COLO668 (cell line): ENCODE results near the gene SCUBE1.

Experiments used
- DNase-seq: peaks from one replicate; lab custom pipeline; 2025; ENCODE audit not compliant: unreplicated experiment; lab: John Stamatoyannopoulos, UW

Gene SCUBE1

DNA sequence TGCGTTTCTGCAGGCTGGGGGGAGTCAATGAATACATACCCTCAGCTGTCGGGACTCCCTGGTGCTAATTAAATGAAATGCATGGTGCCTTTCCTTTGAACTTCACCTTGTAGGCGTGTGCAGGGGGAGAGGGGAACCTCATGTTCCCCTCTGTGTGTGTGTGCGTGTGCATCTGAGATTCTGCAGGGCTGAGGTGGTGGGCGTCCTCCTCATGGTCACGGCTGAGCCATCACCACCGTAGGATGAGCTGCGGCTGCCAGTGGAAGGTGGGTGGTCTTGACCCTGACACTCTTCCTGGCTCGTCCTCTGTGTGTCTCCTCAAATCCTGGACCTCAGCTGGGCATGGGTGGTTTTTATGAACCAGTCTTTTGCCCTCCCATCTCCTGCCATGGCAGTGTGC, 103.2 kb downstream of the SCUBE1 start:
- DNase-seq, result no peak

DNA sequence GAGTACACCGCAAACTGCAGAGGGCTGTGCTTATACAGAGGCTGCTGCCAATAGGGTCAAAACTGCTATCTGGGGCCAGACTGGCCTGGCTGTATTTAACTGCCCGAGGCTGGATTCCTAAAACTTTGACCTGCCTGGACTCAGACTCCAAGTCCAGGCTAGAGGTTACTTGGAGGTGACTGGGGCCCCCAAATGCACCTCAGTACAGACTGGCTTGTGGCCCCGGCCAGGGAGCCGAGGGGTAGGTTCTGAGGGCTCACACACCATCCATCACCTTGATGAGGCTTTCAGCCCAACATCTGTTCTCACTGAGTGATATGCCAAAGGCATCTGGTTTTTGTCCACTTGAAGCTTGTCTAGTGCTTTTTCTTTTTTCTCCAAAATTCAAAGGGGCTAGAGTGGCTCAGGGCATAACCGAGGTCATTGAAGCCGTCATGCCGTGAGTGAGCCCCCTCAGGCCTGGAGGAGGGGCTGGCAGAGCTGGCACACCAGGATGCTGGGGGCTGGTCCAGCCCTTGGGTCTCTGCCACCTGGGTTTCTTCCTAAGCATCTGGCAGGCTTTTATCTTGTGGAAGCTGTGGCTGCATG, 103.9 kb downstream of the SCUBE1 start:
- no peak for DNase-seq

DNA sequence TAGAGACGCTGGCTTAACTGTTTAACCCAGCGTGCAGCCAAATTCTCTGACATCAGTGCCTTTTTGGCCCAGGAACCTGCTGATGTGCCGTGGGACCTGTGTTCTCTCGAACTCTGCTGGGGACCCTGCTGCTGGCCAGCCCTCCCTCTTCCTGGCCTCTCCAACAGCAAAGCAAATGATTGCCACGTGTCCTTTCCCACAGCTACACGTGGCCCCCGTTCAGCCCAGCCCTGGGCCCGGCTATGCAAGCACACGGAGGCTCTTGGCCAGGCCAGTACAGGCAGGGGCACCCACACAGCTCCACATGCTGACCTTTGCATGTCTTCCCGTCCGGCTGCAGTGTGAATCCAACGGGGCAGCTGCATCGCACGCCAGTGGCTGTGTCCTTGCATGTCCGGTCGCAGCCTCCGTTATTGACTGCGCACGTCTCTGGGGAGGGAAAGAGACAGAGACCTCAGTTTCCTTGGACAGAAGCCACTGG, 104.6 kb downstream of the SCUBE1 start:
- DNase-seq, result no peak

DNA sequence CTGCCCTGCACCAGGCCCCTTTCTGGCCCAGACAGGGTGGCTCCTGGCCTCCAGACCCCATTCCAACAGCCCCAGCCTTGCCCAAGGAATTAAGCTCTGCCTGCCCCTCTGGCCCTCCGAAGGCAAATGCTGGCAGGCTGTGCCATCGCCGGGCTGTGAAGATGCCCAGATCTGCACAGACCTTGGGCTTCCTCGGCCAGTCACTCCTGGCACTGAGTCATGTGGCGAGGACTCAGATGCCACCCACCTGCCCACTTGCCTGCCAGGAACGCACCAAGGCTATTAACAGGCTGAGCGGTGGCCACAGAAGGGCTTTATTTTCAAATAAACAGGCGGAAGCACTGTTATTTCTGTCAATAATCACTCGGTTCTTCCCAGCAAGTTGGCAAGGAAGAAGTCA, 105.9 kb downstream of the SCUBE1 start:
- DNase-seq, result no peak

DNA sequence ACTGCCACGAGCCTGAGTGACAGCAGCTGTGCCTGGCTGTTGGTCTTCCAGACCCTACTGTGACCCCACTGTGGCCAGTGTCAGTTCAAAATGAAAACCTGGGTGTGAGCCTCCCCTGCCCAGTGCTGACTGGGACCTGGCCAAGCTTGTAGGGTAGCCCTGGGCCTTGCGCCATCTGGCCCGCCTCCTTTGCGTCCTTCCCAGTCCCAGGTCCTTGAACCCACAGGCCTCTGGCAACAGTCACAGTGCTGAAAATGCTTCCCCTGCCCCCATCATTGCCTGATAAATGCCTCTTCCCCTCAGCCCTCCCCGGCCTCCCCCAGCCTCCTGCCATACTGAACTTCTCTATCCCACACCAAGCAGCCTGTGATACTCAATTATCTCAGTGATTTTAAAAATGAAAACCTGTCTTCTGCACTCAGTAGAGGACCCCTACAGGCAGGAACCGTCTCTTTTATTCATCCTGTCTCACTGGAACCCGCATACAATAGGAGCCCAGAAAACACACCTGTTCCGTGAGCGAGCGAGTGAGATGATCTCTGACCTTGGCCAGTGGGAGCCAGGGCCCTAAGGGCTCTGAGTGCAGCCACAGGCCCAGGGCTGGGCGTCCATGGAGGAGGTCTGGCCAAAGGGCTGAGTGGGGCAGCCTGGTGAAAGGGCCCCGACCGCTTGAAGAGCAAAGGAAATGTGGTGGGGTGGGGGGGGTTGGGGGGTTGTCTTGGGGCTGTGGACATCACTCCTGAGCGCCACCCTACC, 106.6 kb downstream of the SCUBE1 start:
- no peak for DNase-seq

DNA sequence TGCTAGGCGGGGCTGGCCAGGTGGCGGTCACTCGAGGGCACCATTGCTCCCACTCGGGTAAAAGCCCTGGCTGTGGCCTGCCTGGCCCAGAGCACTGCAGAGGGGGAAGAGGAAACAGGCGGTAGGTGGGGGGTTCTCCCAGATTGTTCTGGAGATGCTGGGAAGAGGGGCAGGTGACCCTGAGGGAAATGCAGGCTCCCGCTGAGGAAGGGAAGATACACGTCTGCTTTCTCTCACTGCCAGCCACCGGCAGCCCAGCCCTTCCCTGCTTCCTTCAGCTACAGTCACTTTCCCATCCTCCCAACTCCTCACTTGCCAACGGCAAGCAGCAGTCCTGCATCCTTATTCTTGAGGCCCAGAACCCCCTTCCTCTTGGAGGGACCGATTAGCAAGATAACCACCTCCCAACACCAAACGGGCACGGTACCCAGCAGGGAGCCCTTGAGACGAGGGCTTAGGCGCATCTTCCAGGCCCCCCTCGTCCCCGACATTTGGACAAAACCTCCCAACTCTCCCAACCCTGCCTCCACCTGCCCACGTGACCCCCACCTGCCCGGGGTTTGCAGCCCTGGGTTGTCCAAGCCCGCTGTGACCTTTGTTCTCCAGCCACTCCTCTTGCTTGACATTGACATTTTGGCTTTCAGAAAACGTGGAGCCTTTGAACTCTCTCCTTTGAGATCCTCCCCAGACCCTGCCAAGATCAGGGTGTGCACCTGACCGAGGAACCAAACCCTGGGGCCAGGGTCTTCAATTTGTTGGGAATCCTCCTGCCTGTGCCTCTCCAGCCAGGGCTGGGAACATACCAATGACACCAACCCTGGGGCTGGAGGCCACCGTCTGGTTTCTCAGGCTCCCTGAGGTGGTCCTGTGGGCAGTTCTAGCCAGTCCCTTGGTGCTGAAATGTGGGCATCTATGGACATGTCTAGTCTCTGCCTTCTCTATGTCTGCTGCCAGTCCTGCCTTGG, 107.4 kb downstream of the SCUBE1 start:
- no peak for DNase-seq

DNA sequence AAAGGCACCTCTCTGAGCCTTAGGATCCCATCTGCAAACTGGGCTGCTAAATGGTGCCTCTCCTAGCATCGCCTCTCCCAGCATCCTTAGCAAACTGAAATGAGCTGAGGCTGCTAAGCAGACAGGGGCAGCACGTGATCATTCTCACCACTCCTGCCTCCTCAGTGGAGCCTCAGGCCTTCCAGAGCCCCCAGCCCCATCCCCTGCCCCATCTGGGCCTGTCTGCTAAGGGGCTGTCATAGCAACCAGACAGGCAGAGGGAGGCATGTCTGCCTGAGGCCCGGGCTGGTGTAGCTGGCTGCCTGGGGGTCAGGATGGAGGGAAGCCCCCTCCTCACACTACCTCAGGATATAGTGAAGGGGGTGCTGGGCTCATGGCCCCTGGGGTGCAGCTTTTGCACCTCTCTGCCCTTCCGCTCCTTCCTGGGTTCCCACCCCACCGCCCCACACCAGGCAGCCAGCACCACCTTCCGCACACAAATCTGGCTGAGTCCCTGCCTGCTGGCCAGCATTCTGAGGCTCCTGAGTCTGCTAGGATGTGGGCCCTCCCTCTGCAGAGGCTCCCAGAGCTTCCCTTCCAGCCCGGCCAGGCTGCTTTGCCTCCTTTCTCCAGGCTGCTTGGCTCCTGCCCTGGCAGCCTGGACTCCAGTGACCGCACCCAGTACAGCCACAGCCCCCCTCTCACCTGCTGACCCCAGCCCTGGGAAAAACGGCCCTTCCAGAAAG, 108.7 kb downstream of the SCUBE1 start:
- no peak for DNase-seq

DNA sequence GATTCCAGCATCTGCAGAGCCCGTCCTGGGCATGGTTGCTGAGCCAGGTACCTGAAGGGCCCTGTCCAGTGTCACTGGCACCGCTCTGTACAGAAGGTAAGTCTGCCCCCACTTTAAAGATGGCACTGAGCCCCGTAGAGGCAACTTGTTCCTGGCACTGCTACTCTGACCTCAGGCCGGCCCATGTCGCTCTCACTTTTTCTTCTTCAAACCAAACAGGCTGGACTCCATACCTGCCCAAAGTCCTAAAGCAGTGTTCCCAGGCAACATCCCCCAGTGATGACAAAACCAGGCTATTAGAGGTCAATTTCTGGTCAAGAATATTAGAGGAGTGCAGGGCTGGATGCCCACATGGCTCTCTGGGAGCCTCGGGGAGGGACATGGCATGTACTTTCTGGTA, 109.6 kb downstream of the SCUBE1 start:
- no peak for DNase-seq

DNA sequence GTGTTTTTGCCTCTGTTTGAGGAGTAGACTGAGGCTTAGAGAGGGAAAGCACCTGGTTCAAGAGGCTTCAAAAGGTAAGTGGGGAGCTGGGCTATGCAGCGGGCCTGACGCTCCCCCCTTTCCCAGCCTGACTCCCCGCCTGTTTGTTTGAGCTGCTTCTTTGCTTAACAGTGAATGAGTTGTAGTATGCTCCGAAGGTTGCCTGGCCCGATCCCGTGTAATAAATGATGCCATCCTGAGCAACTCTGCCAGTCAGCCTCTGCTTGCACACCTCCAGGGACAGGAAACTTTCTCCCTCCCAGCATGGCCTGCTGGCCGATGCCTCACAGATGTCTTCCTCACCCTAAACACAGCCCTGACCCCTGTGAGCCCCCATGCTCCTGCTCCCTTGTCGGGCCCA, 110.7 kb downstream of the SCUBE1 start:
- DNase-seq, result no peak

DNA sequence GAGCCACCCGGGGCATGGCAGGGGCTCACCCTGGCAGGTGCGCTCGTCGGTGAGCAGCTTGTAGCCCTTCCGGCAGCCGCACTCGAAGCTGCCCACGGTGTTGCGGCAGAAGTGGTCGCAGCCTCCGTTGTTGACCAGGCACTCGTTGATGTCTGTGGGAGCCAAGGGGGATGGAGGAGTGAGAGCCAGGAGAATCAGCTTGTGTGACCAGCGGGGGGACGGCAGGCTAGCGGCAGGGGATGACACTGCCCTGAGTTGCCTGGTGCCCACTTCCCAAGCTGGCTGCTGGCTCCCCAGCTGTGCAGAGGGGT, 111.5 kb downstream of the SCUBE1 start:
- no peak for DNase-seq

DNA sequence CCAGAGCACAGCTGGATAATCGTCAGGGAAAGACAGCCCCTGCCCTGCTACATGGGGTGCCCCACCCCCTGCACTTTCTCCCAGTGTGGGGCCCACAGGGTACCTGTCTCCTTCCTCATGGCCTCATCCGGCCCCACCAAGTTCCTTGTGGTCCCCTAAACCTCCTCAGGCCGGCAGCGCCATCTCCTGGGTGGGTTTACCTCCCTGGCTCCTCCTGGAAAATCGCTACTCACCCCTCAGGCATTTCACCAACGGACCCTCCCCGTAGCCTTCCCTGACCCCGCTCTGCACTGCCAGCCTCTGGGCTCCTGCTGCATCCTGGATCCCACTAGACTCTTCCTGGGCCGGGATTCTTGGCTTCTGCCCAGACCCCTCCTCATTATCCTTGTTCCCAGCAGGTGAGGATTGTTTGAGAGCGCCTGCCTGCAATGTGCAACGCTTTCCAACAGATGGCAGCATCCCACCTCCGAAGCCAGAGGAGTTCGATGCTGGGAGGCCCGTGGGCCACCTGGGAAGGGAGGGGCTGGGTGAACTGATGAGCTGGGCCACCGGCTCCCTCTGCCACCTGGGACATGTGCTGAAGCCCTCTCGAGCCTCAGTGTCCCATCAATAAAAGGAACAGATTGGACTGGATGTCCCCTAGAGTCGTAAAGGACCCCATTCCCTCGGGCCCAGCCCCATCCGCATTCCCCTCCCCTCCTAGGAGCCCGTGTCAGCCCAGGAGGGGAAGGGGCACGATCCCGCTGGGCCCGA, 112.0 kb downstream of the SCUBE1 start:
- peak; percentile 77 for DNase-seq

DNA sequence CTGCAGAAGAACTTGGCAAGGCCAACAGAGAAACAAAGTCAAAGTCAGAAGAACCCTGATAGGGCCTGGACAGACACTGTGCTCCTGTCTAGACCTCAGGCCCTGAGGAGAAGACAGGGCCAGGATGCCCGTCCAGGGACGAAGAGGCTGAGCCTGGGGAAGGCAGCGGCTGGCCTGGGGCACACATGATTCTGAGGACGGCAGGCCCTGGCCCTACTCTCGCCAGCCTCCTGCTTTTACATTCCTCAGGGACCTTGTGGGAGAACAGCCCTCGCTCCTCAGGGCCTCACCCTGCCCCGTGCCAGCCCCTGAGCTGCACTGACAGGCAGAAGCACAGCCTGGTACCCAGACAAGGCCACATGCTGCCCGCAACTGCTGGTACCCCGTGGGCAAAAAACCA, 112.6 kb downstream of the SCUBE1 start:
- no peak for DNase-seq

DNA sequence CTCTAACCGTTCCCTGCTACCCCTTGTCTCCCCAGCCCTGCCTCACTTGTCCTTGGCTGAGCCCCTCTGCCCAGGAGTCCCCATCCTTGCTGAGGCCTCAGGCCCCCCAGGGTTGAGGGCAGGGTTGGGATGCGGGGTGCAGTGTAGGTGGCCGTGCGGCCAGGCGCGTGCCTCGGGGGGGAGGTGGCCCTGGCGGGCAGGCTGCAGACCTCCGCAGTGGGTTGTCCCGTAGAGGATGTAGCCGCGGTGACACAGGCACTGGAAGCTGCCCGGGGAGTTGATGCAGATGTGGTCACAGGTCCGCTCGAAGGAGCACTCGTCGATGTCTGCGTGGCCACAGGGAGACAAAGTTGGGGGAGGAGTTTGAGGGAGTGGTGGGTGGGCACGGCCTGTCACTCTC, 114.3 kb downstream of the SCUBE1 start:
- no peak for DNase-seq

DNA sequence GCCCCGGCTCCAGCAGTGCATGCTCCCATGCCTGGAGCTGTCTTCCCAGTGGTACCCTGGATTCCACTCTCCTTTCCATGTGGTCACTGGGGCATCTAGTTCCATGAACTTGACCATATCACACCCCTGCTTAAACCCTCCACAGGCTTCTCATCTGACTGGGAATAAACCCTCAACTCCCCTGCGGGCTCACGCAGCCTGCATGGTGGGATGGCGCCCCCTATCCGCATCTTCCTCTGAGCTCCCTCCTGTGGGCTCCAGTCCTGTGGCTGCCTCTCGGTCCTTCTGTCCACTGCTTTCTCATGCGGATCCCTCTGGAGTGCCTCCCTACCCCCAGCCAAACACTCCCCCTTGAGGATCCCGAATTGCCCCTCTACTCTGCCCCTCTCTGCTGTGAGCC, 114.8 kb downstream of the SCUBE1 start:
- peak; percentile 33 for DNase-seq

DNA sequence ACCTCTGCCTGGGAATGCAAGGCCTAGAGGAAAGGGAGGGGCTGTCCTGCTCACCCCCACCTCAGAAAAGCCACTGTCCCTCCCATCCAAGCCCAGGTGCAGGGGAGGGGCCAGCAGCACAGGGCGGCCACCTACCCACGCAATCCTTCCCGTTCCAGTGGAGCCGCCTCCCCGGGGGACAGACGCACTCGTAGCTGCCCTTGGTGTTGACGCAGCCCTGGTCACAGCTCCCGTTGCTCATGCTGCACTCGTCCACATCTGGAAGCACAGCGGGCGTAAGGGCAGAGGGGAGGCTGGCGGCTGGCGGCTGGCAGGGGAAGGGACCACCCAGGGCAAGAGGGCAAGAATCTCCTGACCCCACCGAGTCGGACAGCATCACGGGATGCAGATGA, 115.9 kb downstream of the SCUBE1 start:
- DNase-seq, result peak; percentile 15

DNA sequence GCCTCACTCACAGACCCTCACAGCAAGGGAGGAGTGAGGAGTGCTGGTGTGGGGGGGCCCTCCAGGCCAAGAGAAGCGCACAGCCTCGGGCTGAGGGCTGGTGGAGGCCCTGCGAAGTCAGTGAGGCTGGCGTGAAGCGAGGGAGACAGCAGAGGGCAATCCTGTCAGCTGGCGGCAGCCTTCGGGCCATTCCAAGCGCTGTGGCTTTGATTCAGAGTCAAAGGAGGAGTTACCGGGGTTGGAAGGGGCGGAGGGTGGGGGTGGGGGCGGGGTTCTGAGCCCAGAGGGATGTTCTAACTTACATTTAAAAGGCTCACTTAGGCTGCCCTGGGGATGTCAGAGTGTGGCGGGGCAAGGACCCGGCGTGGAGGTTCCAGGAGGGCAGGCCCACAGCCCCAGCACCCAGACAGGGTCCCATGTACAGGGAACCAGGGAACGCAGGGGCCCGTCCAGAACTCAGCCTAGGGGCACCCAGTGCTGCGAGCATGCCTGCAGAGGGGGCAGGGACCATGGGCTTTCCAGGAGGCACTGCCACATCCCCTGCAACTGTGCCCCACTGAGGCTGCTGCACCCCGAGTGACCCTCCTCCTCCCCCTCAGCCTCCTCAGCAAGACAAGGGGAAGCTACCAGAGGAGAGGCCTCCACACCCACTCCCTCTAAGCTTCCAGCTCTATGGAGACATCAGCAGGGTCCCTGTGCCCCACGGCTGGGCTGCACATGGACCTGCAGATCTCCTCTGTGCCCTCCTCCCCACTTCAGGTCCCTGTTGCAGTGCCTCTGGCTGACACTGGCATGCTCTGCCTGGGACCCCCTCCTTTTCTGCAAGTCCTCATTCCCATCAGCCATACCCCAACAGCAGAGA, 116.6 kb downstream of the SCUBE1 start:
- peak; percentile 28 for DNase-seq

DNA sequence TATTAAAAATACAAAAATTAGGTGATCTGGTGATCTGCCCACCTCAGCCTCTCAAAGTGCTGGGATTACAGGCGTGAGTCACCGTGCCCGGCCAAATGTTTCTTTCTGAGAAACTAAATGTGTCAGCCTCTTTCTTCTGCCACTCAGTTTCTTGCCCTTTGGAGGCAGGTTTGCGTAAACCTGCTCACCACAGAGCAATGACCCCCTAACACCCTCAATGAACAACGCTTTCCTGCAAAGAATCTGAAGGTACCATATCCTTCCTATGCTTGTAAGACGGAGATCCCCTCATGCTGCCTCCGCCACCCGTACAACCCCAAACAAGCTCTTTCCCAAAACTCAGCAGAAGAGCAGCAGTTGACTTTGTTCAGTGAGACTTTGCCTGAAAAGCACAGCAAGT, 117.6 kb downstream of the SCUBE1 start:
- DNase-seq, result no peak

DNA sequence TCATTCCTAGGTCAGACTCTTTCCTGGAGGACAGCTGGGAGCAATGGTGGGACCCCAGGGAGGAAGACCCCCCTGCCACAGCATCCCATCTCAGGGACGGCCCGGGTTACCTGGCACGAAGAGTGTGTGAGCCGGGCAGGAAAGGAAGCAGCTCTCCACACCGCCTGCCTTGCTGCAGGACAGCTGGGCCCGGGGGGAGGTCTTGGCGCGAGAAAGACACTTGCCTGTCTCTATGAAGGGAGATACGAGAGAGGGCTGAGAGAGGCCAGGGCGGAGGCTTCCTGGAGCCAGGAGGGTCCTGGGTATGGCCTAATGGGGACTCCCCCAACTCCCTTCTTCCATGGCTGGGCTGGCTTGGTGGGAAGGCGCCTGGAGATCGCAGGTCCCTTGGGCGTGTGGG, 120.2 kb downstream of the SCUBE1 start:
- DNase-seq, result no peak

DNA sequence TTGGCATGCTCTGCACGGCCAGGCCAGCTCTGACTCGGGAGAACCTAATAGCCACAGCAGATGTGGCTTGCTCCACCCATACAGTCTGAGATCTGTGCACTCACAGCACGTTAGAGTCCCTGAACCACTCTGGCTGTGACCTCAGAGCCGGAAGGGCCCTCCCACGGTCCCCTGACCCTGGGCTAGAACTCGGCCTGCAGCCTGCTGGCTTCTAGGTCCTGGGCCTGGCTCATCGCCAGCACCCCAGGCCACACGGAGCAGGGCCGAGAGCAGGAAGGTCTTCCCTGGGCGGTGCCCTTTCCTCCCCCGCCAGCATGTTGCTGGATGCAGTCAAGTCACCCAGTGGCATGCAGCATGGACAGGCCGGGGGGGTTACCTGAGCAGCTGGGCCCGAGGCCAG, 120.9 kb downstream of the SCUBE1 start:
- DNase-seq, result no peak
